Fibroblast of villous mesenchyme (primary cell): Measurements from ENCODE around the gene SLC12A8. TPM values are rescaled to one million over a fixed set of nuclear protein-coding genes. Genes with fewer than 3 reads are reported as not detected.

Experiments
- DNase-seq: peaks from one replicate; pipeline ENCODE4 v3.0.0-alpha.2; 2010; ENCODE audit warnings: low read depth
- H3K4me3 ChIP-seq: 2 replicates; pipeline ENCODE4 v1.5.1; 2011; ENCODE audit warnings: low read depth, mild to moderate bottlenecking, low read length
- CTCF ChIP-seq: IDR thresholded peaks from 2 replicates; pipeline ENCODE4 v1.5.1; 2012; ENCODE audit warnings: low read depth, mild to moderate bottlenecking, low read length; ENCODE audit not compliant: insufficient read depth
- total RNA-seq: library from RNA; depleted of rRNA; stranded (reverse); fragments of >200 nt; gene quantifications from 2 replicates; pipeline ENCODE4 v1.2.3, GENCODE V29; 2012

The SLC12A8 gene
- total RNA-seq, 1 donor: 37.6 TPM

GRCh38 chr3:125250973-125251372 is 38.4 kb upstream of the SLC12A8 start:
- TF ChIP-seq CTCF: no peak
- no peak overlapping the region for H3K4me3 ChIP-seq

GRCh38 chr3:125246237-125246636 is 33.7 kb upstream of the SLC12A8 start:
- TF ChIP-seq CTCF: no peak
- DNase-seq: no peak

More at GRCh38 chr3:125250973-125251372, 38.4 kb upstream of the SLC12A8 start:
- no peak for DNase-seq

GRCh38 chr3:125245521-125245920 is 33.0 kb upstream of the SLC12A8 start:
- DNase-seq: no peak

More at GRCh38 chr3:125246237-125246636, 33.7 kb upstream of the SLC12A8 start:
- H3K4me3 ChIP-seq: no peak overlapping the region

GRCh38 chr3:125240496-125240895 is 27.9 kb upstream of the SLC12A8 start:
- DNase-seq: peak; percentile 59
- no peak overlapping the region for H3K4me3 ChIP-seq
- no peak for TF ChIP-seq CTCF

More at GRCh38 chr3:125245521-125245920, 33.0 kb upstream of the SLC12A8 start:
- no peak overlapping the region for H3K4me3 ChIP-seq
- no peak for TF ChIP-seq CTCF

- H3K4me3 ChIP-seq: no peak overlapping the region
- DNase-seq: no peak
- no peak for TF ChIP-seq CTCF
These were observed 26.7 kb upstream of the SLC12A8 start for GRCh38 chr3:125239266-125239665.

- TF ChIP-seq CTCF: no peak
- no peak for DNase-seq
- H3K4me3 ChIP-seq: no peak overlapping the region
These were observed 26.2 kb upstream of the SLC12A8 start for GRCh38 chr3:125238759-125239158.

GRCh38 chr3:125236331-125236903 is 23.9 kb upstream of the SLC12A8 start:
- DNase-seq: peak; percentile 71
- no peak overlapping the region for H3K4me3 ChIP-seq
- no peak for TF ChIP-seq CTCF
